Measurements from ENCODE around the gene SNX30. TPM values are rescaled to one million over a fixed set of nuclear protein-coding genes. Genes with fewer than 3 reads are reported as not detected.

SNX30 gene
- total and polyA plus RNA-seq, 4 donors, result 1.8 to 13.5 (median 6.5) TPM

GRCh38 chr9:112864982-112865381 lies 114.4 kb downstream of the SNX30 start (continued):
- TF ChIP-seq, protein P1, sequence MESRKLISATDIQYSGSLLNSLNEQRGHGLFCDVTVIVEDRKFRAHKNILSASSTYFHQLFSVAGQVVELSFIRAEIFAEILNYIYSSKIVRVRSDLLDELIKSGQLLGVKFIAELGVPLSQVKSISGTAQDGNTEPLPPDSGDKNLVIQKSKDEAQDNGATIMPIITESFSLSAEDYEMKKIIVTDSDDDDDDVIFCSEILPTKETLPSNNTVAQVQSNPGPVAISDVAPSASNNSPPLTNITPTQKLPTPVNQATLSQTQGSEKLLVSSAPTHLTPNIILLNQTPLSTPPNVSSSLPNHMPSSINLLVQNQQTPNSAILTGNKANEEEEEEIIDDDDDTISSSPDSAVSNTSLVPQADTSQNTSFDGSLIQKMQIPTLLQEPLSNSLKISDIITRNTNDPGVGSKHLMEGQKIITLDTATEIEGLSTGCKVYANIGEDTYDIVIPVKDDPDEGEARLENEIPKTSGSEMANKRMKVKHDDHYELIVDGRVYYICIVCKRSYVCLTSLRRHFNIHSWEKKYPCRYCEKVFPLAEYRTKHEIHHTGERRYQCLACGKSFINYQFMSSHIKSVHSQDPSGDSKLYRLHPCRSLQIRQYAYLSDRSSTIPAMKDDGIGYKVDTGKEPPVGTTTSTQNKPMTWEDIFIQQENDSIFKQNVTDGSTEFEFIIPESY (IDR thresholded peaks at IDR 0.05), result no peak
- no peak for TF ChIP-seq FOXA2 (IDR thresholded peaks at IDR 0.05)
- TF ChIP-seq SP1 (IDR thresholded peaks at IDR 0.05), result no peak
- no peak for TF ChIP-seq NR2F2 (IDR thresholded peaks at IDR 0.05)

DNA sequence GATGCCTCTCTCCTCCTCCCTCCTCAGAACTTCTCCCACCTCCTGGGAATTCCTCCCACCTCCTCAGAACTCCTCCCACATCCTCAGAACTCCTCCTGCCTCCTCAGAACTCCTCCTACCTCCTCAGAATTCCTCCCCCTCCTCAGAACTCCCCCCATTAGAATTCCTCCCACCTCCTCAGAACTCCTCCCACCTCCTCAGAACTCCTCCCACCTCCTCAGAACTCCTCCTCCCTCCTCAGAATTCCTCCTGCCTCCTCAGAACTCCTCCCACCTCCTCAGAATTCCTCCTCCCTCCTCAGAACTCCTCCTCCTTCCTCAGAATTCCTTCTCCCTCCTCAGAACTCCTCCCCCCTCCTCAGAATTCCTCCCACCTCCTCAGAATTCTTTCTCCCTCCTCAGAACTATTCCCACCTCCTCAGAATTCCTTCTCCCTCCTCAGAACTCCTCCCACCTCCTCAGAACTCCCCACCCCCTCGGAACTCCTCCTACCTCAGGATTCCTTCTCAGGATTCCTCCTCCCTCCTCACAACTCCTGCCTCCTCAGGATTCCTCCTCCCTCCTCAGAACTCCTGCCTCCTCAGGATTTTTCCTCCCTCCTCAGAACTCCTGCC lies 116.2 kb downstream of the SNX30 start:
- H3K4me3 ChIP-seq (ENCODE audit: low read depth in 1 of 3, low read length in 3 of 3), result no peak overlapping the region
- WGBS, result 100% methylated on average over 1 of the region's 1 CpG
- no peaks in the 10 kb centered on the region for H3K4me1 ChIP-seq (ENCODE audit: control insufficient read depth in 4 of 4, insufficient read depth in 4 of 4, low read length in 3 of 4)
- H3K9me3 ChIP-seq (ENCODE audit: control insufficient read depth in 4 of 4, low read length in 3 of 4), result no peaks in the 10 kb centered on the region
- TF ChIP-seq REST (IDR thresholded peaks at IDR 0.05), result no peak
- no peak overlapping the region for H3K27ac ChIP-seq (ENCODE audit: low read depth in 1 of 2, low read length in 2 of 2)
- no peak for DNase-seq (ENCODE audit: low spot score)
- no peak overlapping the region for H3K9ac ChIP-seq (ENCODE audit: low read depth in 1 of 2, low read length in 2 of 2)
- H3K36me3 ChIP-seq (ENCODE audit: control insufficient read depth in 4 of 4, insufficient read depth in 3 of 4, low read depth in 1 of 4, low read length in 3 of 4), result peaks cover 0 to 26% (median 9%) of the 10 kb centered on the region in 4 donors
- H3K27me3 ChIP-seq (ENCODE audit: control insufficient read depth in 4 of 4, insufficient read depth in 4 of 4, low read length in 3 of 4), result no peaks in the 10 kb centered on the region

DNA sequence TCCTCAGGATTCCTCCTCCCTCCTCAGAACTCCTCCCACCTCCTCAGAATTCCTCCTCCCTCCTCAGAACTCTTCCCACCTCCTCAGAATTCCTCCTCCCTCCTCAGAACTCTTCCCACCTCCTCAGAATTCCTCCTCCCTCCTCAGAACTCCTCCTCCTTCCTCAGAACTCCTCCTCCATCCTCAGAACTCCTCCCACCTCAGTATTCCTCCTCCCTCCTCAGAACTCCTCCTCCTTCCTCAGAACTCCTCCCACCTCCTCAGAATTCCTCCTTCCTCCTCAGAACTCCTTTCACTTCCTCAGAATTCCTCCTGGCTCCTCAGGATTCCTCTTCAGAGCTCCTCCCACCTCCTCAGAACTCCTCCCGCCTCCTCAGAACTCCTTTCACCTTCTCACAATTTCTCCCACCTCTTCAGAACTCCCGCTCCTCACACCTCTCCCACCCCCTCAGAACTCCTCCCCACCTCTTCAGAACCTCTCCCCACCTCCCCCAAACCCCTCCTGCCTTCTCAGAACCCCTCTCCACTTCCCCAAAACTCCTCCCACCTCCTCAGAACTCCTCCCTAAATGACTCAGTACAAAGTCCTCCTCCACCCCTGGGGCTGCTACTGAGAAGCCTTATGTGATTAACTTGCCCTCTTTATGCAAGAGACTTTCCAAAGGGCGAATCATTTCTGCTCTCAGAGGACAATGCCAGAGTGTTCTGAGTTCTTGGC lies 116.9 kb downstream of the SNX30 start:
- H3K36me3 ChIP-seq (ENCODE audit: control insufficient read depth in 4 of 4, insufficient read depth in 3 of 4, low read depth in 1 of 4, low read length in 3 of 4), result peaks cover 0 to 26% (median 9%) of the 10 kb centered on the region in 4 donors
- no peak overlapping the region for H3K4me3 ChIP-seq (ENCODE audit: low read depth in 1 of 3, low read length in 3 of 3)
- no peak for DNase-seq (ENCODE audit: low spot score)
- H3K27ac ChIP-seq (ENCODE audit: low read depth in 1 of 2, low read length in 2 of 2), result no peak overlapping the region
- TF ChIP-seq FOXA2 (IDR thresholded peaks at IDR 0.05), result no peak
- TF ChIP-seq, protein P2, sequence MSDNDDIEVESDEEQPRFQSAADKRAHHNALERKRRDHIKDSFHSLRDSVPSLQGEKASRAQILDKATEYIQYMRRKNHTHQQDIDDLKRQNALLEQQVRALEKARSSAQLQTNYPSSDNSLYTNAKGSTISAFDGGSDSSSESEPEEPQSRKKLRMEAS (IDR thresholded peaks at IDR 0.05), result no peak
- no peak for TF ChIP-seq YY1 (IDR thresholded peaks at IDR 0.05)
- no peak for TF ChIP-seq TAF1 (conservative IDR thresholded peaks at IDR 0.05)
- TF ChIP-seq, protein P1 (IDR thresholded peaks at IDR 0.05), result no peak
- TF ChIP-seq SP1 (IDR thresholded peaks at IDR 0.05), result no peak
- TF ChIP-seq JUND (IDR thresholded peaks at IDR 0.05), result no peak
- TF ChIP-seq RAD21 (IDR thresholded peaks at IDR 0.05), result no peak
- no peak for TF ChIP-seq FOXA1 (IDR thresholded peaks at IDR 0.05)
- TF ChIP-seq HNF4A (conservative IDR thresholded peaks at IDR 0.05), result no peak
- no peak for TF ChIP-seq NR2F2 (IDR thresholded peaks at IDR 0.05)
- no peak for TF ChIP-seq EGR1 (IDR thresholded peaks at IDR 0.05; ENCODE audit: low read depth in 2 of 2)
- TF ChIP-seq HNF4G (IDR thresholded peaks at IDR 0.05), result no peak
- 62% methylated on average over 3 of the region's 3 CpGs for WGBS
- H3K4me1 ChIP-seq (ENCODE audit: control insufficient read depth in 4 of 4, insufficient read depth in 4 of 4, low read length in 3 of 4), result no peaks in the 10 kb centered on the region
- H3K9ac ChIP-seq (ENCODE audit: low read depth in 1 of 2, low read length in 2 of 2), result no peak overlapping the region
- H3K9me3 ChIP-seq (ENCODE audit: control insufficient read depth in 4 of 4, low read length in 3 of 4), result no peaks in the 10 kb centered on the region
- no peaks in the 10 kb centered on the region for H3K27me3 ChIP-seq (ENCODE audit: control insufficient read depth in 4 of 4, insufficient read depth in 4 of 4, low read length in 3 of 4)

All from liver (tissue), 9 donors.